Right ventricle myocardium inferior (tissue), 1 donor: ENCODE results near the gene TAF11L5. TPM values are rescaled to one million over a fixed set of nuclear protein-coding genes. Genes with fewer than 3 reads are reported as not detected.
"Not testable (repeated sequence)": the region's sequence is repeated elsewhere in the genome, so short reads cannot be mapped to it uniquely, and the experiment has no call there.

Source experiments
- ATAC-seq: fragments of 200-7000 bp; cut with Tn5 transposase; one replicate; pipeline ENCODE4 v1.9.1; 2020; ENCODE audit warnings: mild to moderate bottlenecking, moderate library complexity
- DNase-seq: peaks from one replicate; pipeline ENCODE4 v3.0.0; 2021; ENCODE audit errors: missing footprints
- intact Hi-C: fragments of 100-400 bp; cut with DNase I; formaldehyde crosslinking; loops from one replicate; pipeline ENCODE4 v1.11.0; 2022
- long read RNA-seq: library from polyadenylated mRNA; unstranded; transcript quantifications from one replicate; pipeline ENCODE4 v2.0.0, GENCODE V29; 2021
- total RNA-seq: library from RNA; stranded (reverse); fragmentation: NEBNext Ultra II Directional; extraction: Animal tissue kit (Norgen Biotek cat#: 25700); gene quantifications from one replicate; pipeline ENCODE4 v1.2.1, GENCODE V29; 2021
- donor health status: DM: no; HTN: yes; CAD: no; lungs with severe emphysema.

The TAF11L5 gene
- total RNA-seq, result not detected
- long read RNA-seq, result 0 reads

GRCh38 chr5:17524935-17525334 is at the start of gene TAF11L5:
TSS of gene TAF11L5 (plus strand) at chr5:17525235.
- DNase-seq, ATAC-seq, intact Hi-C loops: not testable (repeated sequence)

GRCh38 chr5:17477043-17477442 is 48.0 kb upstream of the TAF11L5 start:
- no peak for ATAC-seq
- no peak for DNase-seq
- intact Hi-C loops, result no loop called here

GRCh38 chr5:17477573-17478265 is 47.3 kb upstream of the TAF11L5 start:
- ATAC-seq, result no peak
- intact Hi-C loops, result no loop called here
- no peak for DNase-seq

GRCh38 chr5:17481378-17481777 is 43.7 kb upstream of the TAF11L5 start:
- intact Hi-C loops, result no loop called here
- ATAC-seq, result no peak
- DNase-seq, result no peak

GRCh38 chr5:17482790-17483189 is 42.2 kb upstream of the TAF11L5 start:
- intact Hi-C loops, result no loop called here
- no peak for ATAC-seq
- DNase-seq, result no peak

GRCh38 chr5:17486464-17487173 is 38.4 kb upstream of the TAF11L5 start:
- intact Hi-C loops, DNase-seq, ATAC-seq: not testable (repeated sequence)

- intact Hi-C loops, result no loop called here
- ATAC-seq, result no peak
- DNase-seq, result no peak
Observed at GRCh38 chr5:17487174-17487512, 37.9 kb upstream of the TAF11L5 start.

GRCh38 chr5:17491257-17491656 is 33.8 kb upstream of the TAF11L5 start:
- intact Hi-C loops, ATAC-seq, DNase-seq: not testable (repeated sequence)

- DNase-seq (no peak), ATAC-seq (no peak)
- intact Hi-C loops, result no loop called here
Observed at GRCh38 chr5:17492770-17493169, 32.3 kb upstream of the TAF11L5 start.

GRCh38 chr5:17497446-17497845 is 27.6 kb upstream of the TAF11L5 start:
- ATAC-seq (no peak), DNase-seq (no peak)
- intact Hi-C loops, result no loop called here

GRCh38 chr5:17497931-17498330 is 27.1 kb upstream of the TAF11L5 start, which contains the start of gene TAF11L2:
TSS of gene TAF11L2 (plus strand) at chr5:17498231.
- DNase-seq, ATAC-seq, intact Hi-C loops: not testable (repeated sequence)

GRCh38 chr5:17511775-17512325 is 13.2 kb upstream of the TAF11L5 start:
- ATAC-seq (no peak), DNase-seq (peak; percentile 65)
- intact Hi-C loops, result no loop called here

GRCh38 chr5:17517526-17517925 is 7.5 kb upstream of the TAF11L5 start:
- intact Hi-C loops, ATAC-seq, DNase-seq: not testable (repeated sequence)

- intact Hi-C loops, DNase-seq, ATAC-seq: not testable (repeated sequence)
Observed at GRCh38 chr5:17518067-17518466, 7.0 kb upstream of the TAF11L5 start, which contains the start of gene TAF11L3. TSS of gene TAF11L3 (plus strand) at chr5:17518367.

- ATAC-seq, intact Hi-C loops, DNase-seq: not testable (repeated sequence)
Observed at GRCh38 chr5:17519508-17519907, 5.5 kb upstream of the TAF11L5 start.

- intact Hi-C loops, ATAC-seq, DNase-seq: not testable (repeated sequence)
Observed at GRCh38 chr5:17521501-17521900, 3.5 kb upstream of the TAF11L5 start, which contains the start of gene TAF11L4. TSS of gene TAF11L4 (plus strand) at chr5:17521801.

GRCh38 chr5:17526504-17526903 is 1.5 kb downstream of the TAF11L5 start:
- ATAC-seq, DNase-seq, intact Hi-C loops: not testable (repeated sequence)

GRCh38 chr5:17528369-17528768 is 3.3 kb downstream of the TAF11L5 start, which contains the start of gene TAF11L6:
TSS of gene TAF11L6 (plus strand) at chr5:17528669.
- ATAC-seq, DNase-seq: not testable (repeated sequence)

More at GRCh38 chr5:17528369-17528768, 3.3 kb downstream of the TAF11L5 start, which contains the start of gene TAF11L6:
- intact Hi-C loops, result not testable (repeated sequence)
